Type B pancreatic cell (in vitro differentiated cells): ENCODE data around the gene MRPL11. TPM values are rescaled to one million over a fixed set of nuclear protein-coding genes. Genes with fewer than 3 reads are reported as not detected.
A peak's percentile ranks its signal among the peaks of the same experiment; 100 is the strongest.

Experiments
- DNase-seq: peaks from one replicate; pipeline ENCODE4 v3.0.0; 2021; ENCODE audit warnings: mixed read lengths; ENCODE audit not compliant: unreplicated experiment; ENCODE audit errors: extremely low spot score
- H3K27ac Mint-ChIP-seq: 2 replicates; pipeline ENCODE4 v1.8.0; 2021; ENCODE audit warnings: mild to moderate bottlenecking, mixed read lengths
- H3K27me3 Mint-ChIP-seq: 2 replicates; pipeline ENCODE4 v1.8.0; 2021; ENCODE audit warnings: mixed read lengths
- H3K36me3 Mint-ChIP-seq: 2 replicates; pipeline ENCODE4 v1.8.0; 2021; ENCODE audit warnings: mixed read lengths
- H3K4me1 Mint-ChIP-seq: one replicate; pipeline ENCODE4 v1.8.0; 2021; ENCODE audit warnings: mixed read lengths; ENCODE audit not compliant: unreplicated experiment
- H3K4me3 Mint-ChIP-seq: 2 replicates; pipeline ENCODE4 v1.8.0; 2021; ENCODE audit warnings: mild to moderate bottlenecking, mixed read lengths
- H3K9me3 Mint-ChIP-seq: 2 replicates; pipeline ENCODE4 v1.8.0; 2021; ENCODE audit warnings: mixed read lengths
- CTCF ChIP-seq: fragments of 200-600 bp; sonication (generic); conservative IDR thresholded peaks from 2 replicates; pipeline ENCODE4 v1.5.0; 2021; ENCODE audit warnings: antibody characterized with exemption, mild to moderate bottlenecking
- total RNA-seq: library from RNA; stranded (reverse); gene quantifications from 2 replicates; pipeline ENCODE4 v1.2.1, GENCODE V29; 2021; ENCODE audit warnings: low replicate concordance

Gene MRPL11
- total RNA-seq, 1 donor from 2014 or later = 69.8 TPM

DNA sequence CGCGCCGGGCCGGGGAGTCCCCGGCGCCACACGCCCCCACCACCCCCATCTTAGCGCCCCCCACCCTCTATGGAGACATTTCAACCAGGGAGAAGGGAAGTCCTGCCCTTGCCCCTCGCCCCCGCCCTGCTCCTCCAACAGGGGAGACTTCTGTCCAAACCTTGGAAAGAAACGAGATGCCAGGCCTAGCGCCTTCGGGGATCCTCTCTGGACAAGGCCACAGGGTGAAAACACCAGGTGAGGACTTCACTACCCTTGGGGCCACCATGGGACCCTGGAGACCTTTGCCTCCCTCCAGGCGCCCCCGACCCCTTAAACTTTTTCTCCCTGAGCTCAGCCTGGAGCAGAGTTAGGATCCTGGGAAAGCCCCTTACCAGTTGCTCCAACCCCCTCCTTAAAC, 29.4 kb downstream of the MRPL11 start:
- no peak overlapping the region for H3K4me3 Mint-ChIP-seq
- no peaks in the 10 kb centered on the region for H3K9me3 Mint-ChIP-seq
- no peak overlapping the region for H3K27ac Mint-ChIP-seq

DNA sequence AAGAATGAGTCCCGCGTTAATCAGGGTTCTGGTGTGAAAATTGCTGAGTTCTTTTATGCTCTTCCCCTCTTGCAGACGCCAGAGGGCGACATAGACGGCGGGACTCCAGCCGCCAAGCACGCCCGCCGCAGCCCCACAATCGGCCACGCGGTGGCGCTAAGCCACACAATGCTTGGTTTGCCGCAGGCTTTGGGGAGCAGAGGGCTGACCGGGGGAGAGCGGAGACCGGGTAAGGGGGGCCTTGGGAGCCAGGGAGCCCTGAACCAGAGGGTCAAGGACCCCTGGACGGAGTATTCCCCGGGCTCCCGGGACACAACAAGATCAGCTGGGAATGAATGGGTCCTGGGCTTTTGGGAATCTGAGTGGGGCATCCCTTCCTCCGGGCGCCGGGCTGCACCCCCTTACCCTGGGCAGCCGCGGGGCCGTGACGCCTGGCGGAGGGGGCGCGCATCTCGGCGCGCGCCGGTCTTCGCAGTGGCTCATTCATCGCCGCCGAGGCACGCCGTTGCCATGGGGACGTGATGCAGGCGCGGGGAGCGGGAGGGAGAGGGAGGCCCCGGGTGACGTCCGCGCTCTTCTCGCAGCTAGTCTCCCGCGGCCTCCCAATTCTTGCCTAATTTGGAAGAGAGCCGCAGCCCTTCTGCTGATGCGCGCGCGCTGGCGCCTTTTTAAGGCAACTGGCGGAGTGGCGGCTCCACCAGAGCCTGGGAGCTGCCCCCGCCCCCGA, 30.0 kb downstream of the MRPL11 start:
- H3K4me3 Mint-ChIP-seq = peak overlapping the region; percentile 86
- no peaks in the 10 kb centered on the region for H3K9me3 Mint-ChIP-seq
- peak overlapping the region; percentile 46 for H3K27ac Mint-ChIP-seq
- DNase-seq = peak; percentile 96
- peak; percentile 100 for TF ChIP-seq CTCF
- H3K36me3 Mint-ChIP-seq = no peaks in the 10 kb centered on the region
- H3K4me1 Mint-ChIP-seq = peaks cover 8% of the 10 kb centered on the region
- H3K27me3 Mint-ChIP-seq = peaks cover 51% of the 10 kb centered on the region

More for the DNA sequence above, 29.4 kb downstream of the MRPL11 start:
- peaks cover 51% of the 10 kb centered on the region for H3K27me3 Mint-ChIP-seq
- no peaks in the 10 kb centered on the region for H3K36me3 Mint-ChIP-seq
- no peak for TF ChIP-seq CTCF
- DNase-seq = no peak
- peaks cover 8% of the 10 kb centered on the region for H3K4me1 Mint-ChIP-seq

DNA sequence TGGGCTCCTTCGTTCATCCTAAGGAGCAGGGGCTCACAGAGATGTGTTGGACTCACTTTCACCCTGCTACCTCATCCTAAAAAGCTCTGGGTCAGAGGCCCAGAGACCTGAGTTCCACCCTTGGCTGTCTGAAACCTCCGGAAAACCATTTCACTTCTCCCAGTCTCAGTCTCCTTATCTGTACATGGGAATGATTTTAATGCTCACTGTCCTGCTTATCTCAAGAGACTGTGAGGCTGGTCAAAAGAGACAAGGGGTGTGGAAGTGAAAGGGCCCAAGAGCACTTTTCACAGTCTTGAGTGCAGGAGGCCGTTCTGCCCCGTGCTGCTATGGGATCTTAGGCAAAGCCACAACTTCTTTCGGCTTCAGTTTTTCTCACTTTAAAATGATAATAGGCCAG, 31.0 kb downstream of the MRPL11 start:
- no peak overlapping the region for H3K27ac Mint-ChIP-seq

DNA sequence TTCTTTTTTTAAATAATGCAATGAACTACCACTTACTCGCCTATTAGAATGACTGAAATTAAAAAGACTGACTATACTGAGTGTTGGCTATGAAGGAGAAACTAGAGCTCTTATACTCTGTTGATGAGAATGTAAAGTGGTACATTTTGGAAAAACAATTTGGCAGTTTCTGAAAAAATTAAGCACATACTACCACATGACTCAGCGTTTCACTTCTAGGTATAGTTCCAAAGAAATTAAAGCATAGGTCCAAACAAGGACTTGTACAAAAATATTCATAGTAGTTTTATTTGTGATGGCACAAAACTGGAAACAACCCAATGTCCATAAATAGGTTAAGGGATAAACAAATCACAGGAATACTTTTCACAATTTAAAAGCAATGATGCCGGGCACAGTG, 44.7 kb downstream of the MRPL11 start:
- H3K9me3 Mint-ChIP-seq = no peaks in the 10 kb centered on the region
- peaks cover 24% of the 10 kb centered on the region for H3K27me3 Mint-ChIP-seq
- no peak overlapping the region for H3K27ac Mint-ChIP-seq
- no peak for DNase-seq
- TF ChIP-seq CTCF = no peak
- no peaks in the 10 kb centered on the region for H3K4me1 Mint-ChIP-seq
- H3K4me3 Mint-ChIP-seq = no peak overlapping the region
- H3K36me3 Mint-ChIP-seq = no peaks in the 10 kb centered on the region

More for the DNA sequence above, 31.0 kb downstream of the MRPL11 start:
- DNase-seq = no peak
- TF ChIP-seq CTCF = no peak
- Mint-ChIP-seq H3K9me3 (no peaks in the 10 kb centered on the region), H3K4me3 (no peak overlapping the region), H3K4me1 (peaks cover 8% of the 10 kb centered on the region), H3K27me3 (peaks cover 54% of the 10 kb centered on the region), H3K36me3 (no peaks in the 10 kb centered on the region)

DNA sequence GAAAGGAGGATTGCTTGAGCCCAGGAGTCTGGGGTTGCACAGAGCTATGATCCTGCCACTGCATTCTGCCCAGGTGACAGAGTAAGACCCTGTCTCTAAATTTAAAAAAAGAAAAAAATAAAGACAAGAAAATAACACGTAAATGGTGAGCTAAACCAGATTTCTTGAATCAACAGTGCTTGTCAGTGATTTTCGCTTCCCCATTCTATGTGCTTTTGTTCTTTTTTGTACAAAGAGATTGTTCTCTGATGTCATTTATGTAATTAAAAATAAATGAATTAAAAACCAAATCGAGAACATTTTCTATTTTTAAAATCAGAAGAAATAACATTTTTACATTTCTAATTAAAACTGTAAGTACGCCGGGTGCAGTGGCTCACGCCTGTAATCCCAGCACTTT, 47.3 kb downstream of the MRPL11 start:
- DNase-seq = no peak
- TF ChIP-seq CTCF = no peak
- Mint-ChIP-seq H3K27me3 (peaks cover 19% of the 10 kb centered on the region), H3K36me3 (no peaks in the 10 kb centered on the region), H3K27ac (no peak overlapping the region), H3K9me3 (no peaks in the 10 kb centered on the region), H3K4me3 (no peak overlapping the region), H3K4me1 (peaks cover 2% of the 10 kb centered on the region)
